ENCODE measurements around the gene TREML1.
"Not testable (repeated sequence)": the region's sequence is repeated elsewhere in the genome, so short reads cannot be mapped to it uniquely, and the experiment has no call there.

TREML1 gene

DNA sequence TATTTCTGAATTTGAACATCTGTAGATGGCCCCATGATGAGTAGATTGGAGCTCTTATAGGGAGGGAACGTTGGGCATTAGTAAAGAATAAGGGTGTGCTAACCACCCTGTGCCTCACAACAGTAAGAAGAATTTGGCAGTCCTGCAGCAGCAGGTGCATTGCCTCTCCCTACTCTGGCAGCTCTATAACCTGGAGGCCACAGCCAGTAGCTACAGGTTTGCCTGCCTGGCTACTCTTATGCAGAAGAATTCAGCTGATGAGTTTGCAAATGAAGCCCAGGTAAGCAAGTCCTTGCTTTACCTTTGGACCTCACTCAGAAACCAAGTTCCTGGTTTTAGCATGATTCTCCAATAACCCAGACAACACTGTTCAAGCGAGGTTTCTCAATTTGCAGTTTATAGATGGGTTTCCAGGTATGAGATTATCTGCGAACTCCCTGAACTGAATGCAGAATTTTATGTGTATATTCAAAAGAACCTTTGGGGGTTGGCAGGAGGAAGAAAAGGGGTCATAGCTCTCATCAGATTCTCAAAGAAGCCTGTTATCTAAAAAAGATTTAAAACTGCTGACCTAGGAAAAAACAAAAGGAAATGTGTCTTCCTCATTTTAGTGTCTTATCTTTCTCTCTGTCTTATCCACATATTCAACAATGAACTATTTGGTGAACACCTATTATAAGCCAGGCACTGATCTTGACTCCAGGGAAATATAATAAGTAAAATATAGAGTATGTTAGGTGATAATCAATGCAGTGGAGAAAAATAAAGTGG is 18.9 kb downstream of the TREML1 start:
- no peak for DNase-seq

DNA sequence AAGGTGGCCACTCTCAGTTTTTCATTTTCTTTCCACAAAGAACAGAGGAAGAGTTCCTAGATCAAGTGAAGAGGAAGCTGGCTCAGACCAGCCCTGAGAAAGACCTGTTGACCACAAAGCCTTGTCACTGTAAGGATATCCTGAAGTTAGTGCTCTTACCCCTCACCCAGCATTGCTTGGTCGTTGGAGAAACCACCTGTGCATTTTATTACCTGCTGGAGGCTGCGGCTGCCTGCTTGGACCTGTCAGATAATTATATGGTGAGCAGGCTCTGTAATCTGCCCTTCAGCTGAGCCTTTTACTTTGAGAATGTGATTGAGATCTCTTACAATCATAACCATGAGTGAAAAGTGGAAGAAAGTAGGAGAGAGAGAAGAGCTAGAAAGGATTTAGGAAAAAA is 21.9 kb downstream of the TREML1 start:
- no peak for DNase-seq

DNA sequence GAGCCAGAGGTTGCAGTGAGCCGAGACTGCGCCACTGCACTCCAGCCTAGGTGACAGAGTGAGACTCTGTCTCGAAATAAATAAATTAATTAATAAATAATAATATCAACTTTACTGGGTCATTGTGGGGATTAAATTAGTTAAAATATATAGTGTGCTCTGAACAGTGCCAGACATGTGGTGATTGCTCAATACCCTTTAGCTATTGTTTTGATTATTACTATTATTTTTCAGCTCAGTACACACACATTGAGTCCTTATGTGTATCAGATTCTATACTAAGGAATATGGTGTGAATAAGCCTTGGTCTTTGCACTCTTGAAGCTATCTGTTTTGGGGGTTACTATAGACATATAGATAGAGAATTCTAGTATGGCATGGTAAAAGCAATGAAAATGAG is 28.9 kb downstream of the TREML1 start:
- no peak for DNase-seq

DNA sequence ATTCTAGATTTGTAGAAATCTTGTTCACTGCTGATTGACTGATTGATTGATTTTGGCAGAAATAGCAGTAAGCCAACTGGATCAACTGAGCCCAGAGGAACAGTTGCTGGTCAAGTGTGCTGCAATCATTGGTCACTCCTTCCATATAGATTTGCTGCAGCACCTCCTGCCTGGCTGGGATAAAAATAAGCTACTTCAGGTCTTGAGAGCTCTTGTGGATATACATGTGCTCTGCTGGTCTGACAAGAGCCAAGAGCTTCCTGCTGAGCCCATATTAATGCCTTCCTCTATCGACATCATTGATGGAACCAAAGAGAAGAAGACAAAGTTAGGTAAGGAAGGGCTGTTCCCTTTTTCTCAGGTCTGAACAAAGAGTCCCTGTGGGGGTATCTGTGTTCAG is 31.2 kb downstream of the TREML1 start:
- DNase-seq: no peak

DNA sequence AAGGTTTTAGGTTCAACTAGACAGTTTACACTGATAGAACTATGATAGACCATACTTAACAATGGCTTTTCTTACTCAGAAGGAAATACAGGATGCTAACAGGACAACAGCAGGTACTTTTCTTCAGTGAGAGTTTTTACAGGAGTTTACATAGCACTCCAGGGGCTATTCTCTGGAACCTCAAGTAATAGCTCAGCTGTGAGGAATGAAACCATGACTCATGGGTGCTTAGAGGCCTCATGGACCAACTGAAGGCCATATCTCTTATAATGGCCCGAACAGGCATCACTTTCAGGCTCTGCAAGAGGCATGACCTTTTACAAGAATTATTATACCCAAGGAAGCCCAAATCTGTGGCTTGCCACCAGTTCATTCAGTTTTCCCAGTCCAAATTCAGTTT is 31.8 kb downstream of the TREML1 start:
- DNase-seq: no peak

DNA sequence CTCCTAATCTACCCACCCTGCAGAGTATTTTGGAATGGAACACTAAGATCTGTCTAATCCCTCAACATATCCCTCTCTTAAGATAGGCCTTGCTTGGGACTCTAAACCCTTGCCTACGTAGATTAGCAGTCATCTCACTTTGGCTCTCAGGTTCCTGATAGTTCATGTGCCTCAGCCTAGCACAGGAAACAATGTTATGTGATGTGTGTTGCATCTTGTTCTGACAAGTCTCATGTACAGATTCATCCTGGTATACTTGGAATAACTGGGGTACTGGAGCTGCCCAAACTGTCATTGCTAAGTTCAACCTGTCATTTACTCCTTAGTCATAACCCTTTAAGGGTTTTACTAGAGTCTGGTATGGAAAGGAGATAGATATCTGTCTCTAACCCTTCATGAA is 34.1 kb downstream of the TREML1 start:
- no peak for DNase-seq

DNA sequence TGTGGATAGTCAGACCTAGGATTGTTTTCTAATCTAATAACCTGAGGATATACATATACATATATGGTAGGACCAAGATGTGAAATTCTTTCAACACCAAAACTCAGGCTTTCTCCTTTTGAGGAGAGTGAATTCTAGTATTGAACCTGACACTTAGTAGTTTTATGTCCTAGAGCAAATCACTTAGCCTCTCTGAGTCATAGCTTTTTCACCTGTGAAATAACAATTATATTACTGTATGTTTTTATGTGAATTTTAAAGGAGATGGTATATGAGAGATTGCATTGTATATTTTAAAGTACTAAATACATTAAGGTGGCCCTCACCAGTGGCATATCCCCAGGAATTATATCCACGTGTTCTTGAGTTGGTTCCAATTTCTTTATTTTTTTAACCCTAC is 34.6 kb downstream of the TREML1 start:
- DNase-seq: no peak

DNA sequence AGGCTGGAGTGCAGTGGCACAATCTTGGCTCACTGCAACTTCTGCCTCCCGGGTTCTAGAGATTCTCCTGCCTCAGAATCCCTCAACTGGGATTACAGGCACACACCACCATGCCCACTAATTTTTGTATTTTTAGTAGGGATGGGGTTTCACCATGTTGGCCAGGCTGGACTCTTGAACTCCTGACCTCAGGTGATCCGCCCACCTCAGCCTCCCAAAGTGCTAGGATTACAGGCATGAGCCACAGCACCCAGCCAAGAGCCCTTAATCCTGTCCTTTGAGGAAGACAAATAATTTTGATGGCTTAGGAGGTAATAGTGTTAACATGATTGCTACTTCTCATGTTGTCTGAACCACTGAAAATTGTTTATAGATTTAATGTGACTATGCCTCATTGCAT is 39.1 kb downstream of the TREML1 start:
- not testable (repeated sequence) for DNase-seq

DNA sequence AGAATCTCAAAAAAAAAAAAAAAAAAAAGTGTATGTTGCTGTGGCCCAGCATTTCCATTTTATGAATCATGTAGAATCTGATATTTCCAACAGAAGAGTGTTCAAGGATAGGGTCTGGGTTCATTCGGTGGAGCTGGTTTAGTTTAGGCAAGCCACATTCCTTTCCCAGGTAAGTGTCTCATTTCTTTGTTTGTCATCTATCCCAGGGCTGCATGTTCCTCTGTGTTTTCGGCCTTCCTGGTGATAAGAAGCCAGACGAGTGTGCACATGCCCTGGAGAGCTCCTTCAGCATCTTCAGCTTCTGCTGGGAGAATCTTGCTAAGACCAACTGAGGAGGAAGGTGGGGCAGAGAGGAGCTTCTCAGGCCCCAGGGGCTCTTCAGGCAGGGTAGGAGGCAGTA is 43.1 kb downstream of the TREML1 start:
- DNase-seq: no peak

DNA sequence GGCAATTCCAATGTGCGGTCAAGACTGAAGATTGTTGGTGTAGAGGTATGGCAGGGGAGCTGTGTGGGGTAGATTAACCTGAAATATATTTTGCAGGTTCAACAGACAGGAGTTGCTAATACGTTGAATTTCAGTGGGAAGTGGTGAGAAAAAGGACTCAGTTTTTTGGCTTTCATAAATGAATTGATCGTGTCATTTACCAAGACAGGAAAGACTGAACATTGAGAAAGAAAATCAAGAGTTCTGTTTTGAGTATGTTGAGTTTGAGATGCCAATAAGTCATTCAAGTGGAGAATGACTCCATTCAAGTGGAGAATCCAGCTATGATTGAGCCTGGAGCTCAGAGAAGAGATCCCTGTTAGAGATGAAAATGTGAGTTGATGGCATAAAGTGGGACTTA is 50.3 kb downstream of the TREML1 start:
- DNase-seq: no peak

DNA sequence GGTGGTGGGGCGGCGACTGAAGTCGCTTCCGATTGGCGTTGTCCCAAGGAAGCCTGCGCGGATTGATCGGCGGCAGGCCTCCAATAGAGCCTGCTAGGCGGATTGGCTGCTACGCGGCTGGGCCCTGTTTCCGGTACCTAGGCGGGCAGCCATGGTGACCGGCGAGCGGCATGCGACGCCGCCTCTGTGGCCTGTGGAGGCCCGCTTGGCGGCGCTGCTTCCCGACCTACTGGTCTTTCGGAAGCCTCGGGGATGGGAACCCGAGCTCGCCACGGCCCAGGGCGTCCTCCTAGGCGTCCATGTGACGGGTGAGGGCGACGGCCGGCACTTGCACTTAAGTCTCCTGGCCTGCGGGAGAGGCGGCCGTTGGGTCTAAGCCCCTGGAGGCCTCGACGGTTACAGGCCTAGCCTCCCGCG is 53.3 kb downstream of the TREML1 start:
- no peak for DNase-seq
